ENCODE results near the gene DZIP3.

DNA sequence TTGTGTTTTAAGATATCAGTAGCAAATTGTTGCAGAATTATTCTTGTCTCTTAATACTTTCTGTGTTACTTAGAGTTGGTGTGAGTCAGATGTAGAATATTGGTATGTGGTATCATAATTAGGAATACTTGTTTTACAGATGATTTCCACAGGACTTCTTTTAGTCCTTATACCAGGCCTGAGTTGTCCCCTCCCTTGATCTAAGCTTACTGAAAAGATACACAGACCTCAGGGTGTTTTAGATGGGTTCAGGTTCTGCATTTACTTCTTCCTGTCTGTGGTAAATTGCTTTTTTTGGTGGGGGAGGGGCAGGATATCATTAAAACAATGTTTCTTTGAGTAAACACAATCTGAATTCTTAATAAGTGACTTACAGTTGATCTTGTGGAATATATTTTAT is 14.2 kb downstream of the DZIP3 start:
- TF ChIP-seq, protein P1, sequence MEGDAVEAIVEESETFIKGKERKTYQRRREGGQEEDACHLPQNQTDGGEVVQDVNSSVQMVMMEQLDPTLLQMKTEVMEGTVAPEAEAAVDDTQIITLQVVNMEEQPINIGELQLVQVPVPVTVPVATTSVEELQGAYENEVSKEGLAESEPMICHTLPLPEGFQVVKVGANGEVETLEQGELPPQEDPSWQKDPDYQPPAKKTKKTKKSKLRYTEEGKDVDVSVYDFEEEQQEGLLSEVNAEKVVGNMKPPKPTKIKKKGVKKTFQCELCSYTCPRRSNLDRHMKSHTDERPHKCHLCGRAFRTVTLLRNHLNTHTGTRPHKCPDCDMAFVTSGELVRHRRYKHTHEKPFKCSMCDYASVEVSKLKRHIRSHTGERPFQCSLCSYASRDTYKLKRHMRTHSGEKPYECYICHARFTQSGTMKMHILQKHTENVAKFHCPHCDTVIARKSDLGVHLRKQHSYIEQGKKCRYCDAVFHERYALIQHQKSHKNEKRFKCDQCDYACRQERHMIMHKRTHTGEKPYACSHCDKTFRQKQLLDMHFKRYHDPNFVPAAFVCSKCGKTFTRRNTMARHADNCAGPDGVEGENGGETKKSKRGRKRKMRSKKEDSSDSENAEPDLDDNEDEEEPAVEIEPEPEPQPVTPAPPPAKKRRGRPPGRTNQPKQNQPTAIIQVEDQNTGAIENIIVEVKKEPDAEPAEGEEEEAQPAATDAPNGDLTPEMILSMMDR (IDR thresholded peaks at IDR 0.05): no peak
- no peak for TF ChIP-seq EZH2 (IDR thresholded peaks at IDR 0.05; ENCODE audit: borderline replicate concordance, insufficient read depth, low read depth, low read length, poor library complexity, severe bottlenecking)
